ENCODE results near the gene RIPOR3. TPM values are rescaled to one million over a fixed set of nuclear protein-coding genes. Genes with fewer than 3 reads are reported as not detected.

Gene RIPOR3
- total and polyA plus RNA-seq, 9 of the 15 experiments (the other 6 are each of a cell fraction or from before 2014, with no cell fraction given), result 3.3 to 62.7 (median 21.4) TPM

GRCh38 chr20:50731055-50731929 is 40.0 kb upstream of the RIPOR3 start, which contains the start of gene PARD6B (continued):
- TF ChIP-seq ZEB2 (IDR thresholded peaks at IDR 0.05) (peak; percentile 99), PRDM10 (IDR thresholded peaks at IDR 0.05; ENCODE audit: partially characterized antibody) (no peak), ZNF764 (CRISPR knock-in tag; IDR thresholded peaks at IDR 0.05; ENCODE audit: low read depth) (no peak), TBP (optimal IDR thresholded peaks at IDR 0.05; ENCODE audit: low read depth, low read length) (peak; percentile 78), RBM34 (IDR thresholded peaks at IDR 0.05; ENCODE audit: borderline replicate concordance, insufficient read depth, low read length) (no peak), MECOM (CRISPR knock-in tag; IDR thresholded peaks at IDR 0.05) (no peak), ID3 (CRISPR knock-in tag; IDR thresholded peaks at IDR 0.05) (no peak), ID3 (tag; IDR thresholded peaks at IDR 0.05) (peak; percentile 69; the same call in 1 of the 2 replicates), ATF6 (CRISPR knock-in tag; IDR thresholded peaks at IDR 0.05) (no peak), HNRNPLL (IDR thresholded peaks at IDR 0.05; ENCODE audit: low read depth, low read length, poor library complexity, severe bottlenecking) (peak; percentile 80), ZNF274 (IDR thresholded peaks at IDR 0.05; ENCODE audit: borderline replicate concordance, low read depth, low read length) (no peak), XRCC3 (IDR thresholded peaks at IDR 0.05) (no peak)
- TF ChIP-seq, protein P1, sequence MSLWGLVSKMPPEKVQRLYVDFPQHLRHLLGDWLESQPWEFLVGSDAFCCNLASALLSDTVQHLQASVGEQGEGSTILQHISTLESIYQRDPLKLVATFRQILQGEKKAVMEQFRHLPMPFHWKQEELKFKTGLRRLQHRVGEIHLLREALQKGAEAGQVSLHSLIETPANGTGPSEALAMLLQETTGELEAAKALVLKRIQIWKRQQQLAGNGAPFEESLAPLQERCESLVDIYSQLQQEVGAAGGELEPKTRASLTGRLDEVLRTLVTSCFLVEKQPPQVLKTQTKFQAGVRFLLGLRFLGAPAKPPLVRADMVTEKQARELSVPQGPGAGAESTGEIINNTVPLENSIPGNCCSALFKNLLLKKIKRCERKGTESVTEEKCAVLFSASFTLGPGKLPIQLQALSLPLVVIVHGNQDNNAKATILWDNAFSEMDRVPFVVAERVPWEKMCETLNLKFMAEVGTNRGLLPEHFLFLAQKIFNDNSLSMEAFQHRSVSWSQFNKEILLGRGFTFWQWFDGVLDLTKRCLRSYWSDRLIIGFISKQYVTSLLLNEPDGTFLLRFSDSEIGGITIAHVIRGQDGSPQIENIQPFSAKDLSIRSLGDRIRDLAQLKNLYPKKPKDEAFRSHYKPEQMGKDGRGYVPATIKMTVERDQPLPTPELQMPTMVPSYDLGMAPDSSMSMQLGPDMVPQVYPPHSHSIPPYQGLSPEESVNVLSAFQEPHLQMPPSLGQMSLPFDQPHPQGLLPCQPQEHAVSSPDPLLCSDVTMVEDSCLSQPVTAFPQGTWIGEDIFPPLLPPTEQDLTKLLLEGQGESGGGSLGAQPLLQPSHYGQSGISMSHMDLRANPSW (CRISPR knock-in tag; IDR thresholded peaks at IDR 0.05), result no peak
- TF ChIP-seq, protein P2, sequence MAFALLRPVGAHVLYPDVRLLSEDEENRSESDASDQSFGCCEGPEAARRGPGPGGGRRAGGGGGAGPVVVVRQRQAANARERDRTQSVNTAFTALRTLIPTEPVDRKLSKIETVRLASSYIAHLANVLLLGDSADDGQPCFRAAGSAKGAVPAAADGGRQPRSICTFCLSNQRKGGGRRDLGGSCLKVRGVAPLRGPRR (CRISPR knock-in tag; IDR thresholded peaks at IDR 0.05), result no peak
- TF ChIP-seq, protein P3, sequence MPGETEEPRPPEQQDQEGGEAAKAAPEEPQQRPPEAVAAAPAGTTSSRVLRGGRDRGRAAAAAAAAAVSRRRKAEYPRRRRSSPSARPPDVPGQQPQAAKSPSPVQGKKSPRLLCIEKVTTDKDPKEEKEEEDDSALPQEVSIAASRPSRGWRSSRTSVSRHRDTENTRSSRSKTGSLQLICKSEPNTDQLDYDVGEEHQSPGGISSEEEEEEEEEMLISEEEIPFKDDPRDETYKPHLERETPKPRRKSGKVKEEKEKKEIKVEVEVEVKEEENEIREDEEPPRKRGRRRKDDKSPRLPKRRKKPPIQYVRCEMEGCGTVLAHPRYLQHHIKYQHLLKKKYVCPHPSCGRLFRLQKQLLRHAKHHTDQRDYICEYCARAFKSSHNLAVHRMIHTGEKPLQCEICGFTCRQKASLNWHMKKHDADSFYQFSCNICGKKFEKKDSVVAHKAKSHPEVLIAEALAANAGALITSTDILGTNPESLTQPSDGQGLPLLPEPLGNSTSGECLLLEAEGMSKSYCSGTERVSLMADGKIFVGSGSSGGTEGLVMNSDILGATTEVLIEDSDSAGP (CRISPR knock-in tag; IDR thresholded peaks at IDR 0.05), result no peak

Data from K562 (cell line).